Breast epithelium (tissue), 4 donors: ENCODE measurements around the gene ASGR2. TPM values are rescaled to one million over a fixed set of nuclear protein-coding genes. Genes with fewer than 3 reads are reported as not detected.

Source experiments
- DNase-seq, 2 donors: peaks; one replicate each; pipeline ENCODE4 v3.0.0-alpha.2; 2019; ENCODE audit warnings: low spot score in 2 of 2
- H3K27ac ChIP-seq, 2 donors: fragments of 200-600 bp; sonication (generic) in 1 of 2; one replicate each; pipeline ENCODE4 v1.5.1; 2016 to 2019; ENCODE audit warnings: mild to moderate bottlenecking in 1 of 2
- H3K27me3 ChIP-seq, 2 donors: fragments of 200-600 bp; sonication (generic) in 1 of 2; one replicate each; pipeline versions ENCODE4 v1.5.1 to v1.6.0; 2017 to 2019; ENCODE audit warnings: control low read depth in 1 of 2, mild to moderate bottlenecking in 1 of 2
- H3K36me3 ChIP-seq: fragments of 200-600 bp; one replicate; pipeline ENCODE4 v1.5.1; 2019
- H3K4me1 ChIP-seq, 2 donors: fragments of 200-600 bp; sonication (generic); one replicate each; pipeline ENCODE4 v1.5.1; 2016 to 2019; ENCODE audit warnings: control low read depth in 1 of 2
- H3K4me3 ChIP-seq, 3 donors: fragments of 200-600 bp; sonication (generic); 1 replicate in 2 of 3; 2 replicates in 1 of 3; pipeline ENCODE4 v1.5.1; 2016 to 2019; ENCODE audit warnings: mild to moderate bottlenecking in 3 of 3, moderate library complexity in 2 of 3
- H3K9me3 ChIP-seq, 2 donors: fragments of 200-600 bp; sonication (generic) in 1 of 2; one replicate each; pipeline ENCODE4 v1.5.1; 2016 to 2019; ENCODE audit warnings: control low read depth in 1 of 2
- CTCF ChIP-seq, 3 donors: fragments of 450-650 bp; IDR thresholded peaks; one replicate each; pipeline ENCODE4 v1.5.1; 2016 to 2017; ENCODE audit warnings: antibody characterized with exemption in 3 of 3, mild to moderate bottlenecking in 3 of 3, moderate library complexity in 3 of 3
- POLR2A ChIP-seq: fragments of 450-650 bp; IDR thresholded peaks from one replicate; pipeline ENCODE4 v1.6.1; 2016; ENCODE audit warnings: antibody characterized with exemption, mild to moderate bottlenecking, moderate library complexity
- POLR2AphosphoS5 ChIP-seq, 3 donors: sonication (generic); formaldehyde crosslinking; IDR thresholded peaks; one replicate each; pipeline ENCODE4 v1.6.1; 2017; ENCODE audit warnings: antibody characterized with exemption in 3 of 3
- intact Hi-C: fragments of 100-400 bp; cut with DNase I; formaldehyde crosslinking; loops from one replicate; pipeline ENCODE4 v1.15.1; 2023; ENCODE audit warnings: low total_unique reads
- total RNA-seq, 3 donors: library from RNA; depleted of rRNA; stranded (reverse); fragments of >200 nt; gene quantifications; one replicate each; pipeline ENCODE4 v1.1.0, GENCODE V29; 2016

ASGR2 gene
- total RNA-seq, 3 donors from 2014 or later: 0.33 to 0.96 (median 0.88) TPM

- Histone ChIP-seq H3K4me3 (peak within 1 kb of the TSS in 1 of 3 donors; percentile 16), H3K27ac (peak within 1 kb of the TSS in 1 of 2 donors; percentile 19), H3K9me3 (no peaks in the 10 kb centered on the region), H3K36me3 (no peaks in the 10 kb centered on the region), H3K4me1 (no peaks in the 10 kb centered on the region), H3K27me3 (no peaks in the 10 kb centered on the region)
- peak in 1 of 2 donors; percentile 28 for DNase-seq
- intact Hi-C loops: no loop called here
- TF ChIP-seq POLR2A (no peak), POLR2AphosphoS5 (IDR thresholded peaks at IDR 0.05) (no peak), CTCF (IDR thresholded peaks at IDR 0.05) (no peak)
Observed at GRCh38 chr17:7079581-7080455, 34.8 kb downstream of the ASGR2 start, which contains the start of gene CLEC10A. CLEC10A (minus strand) TSS chr17:7080251; CDS start chr17:7078812, 1,439 bp downstream.

GRCh38 chr17:7078711-7079110 lies 35.9 kb downstream of the ASGR2 start:
- peak in 1 of 2 donors; percentile 33 for DNase-seq
- no peaks in the 10 kb centered on the region for H3K36me3 ChIP-seq
- no peak overlapping the region for H3K27ac ChIP-seq
- H3K27me3 ChIP-seq: no peaks in the 10 kb centered on the region
- intact Hi-C loops: no loop called here
- no peak overlapping the region for H3K4me3 ChIP-seq
- H3K9me3 ChIP-seq: no peaks in the 10 kb centered on the region
- H3K4me1 ChIP-seq: no peaks in the 10 kb centered on the region
- TF ChIP-seq CTCF (IDR thresholded peaks at IDR 0.05) (no peak), POLR2A (no peak), POLR2AphosphoS5 (IDR thresholded peaks at IDR 0.05) (no peak)

GRCh38 chr17:7077911-7078546 lies 36.6 kb downstream of the ASGR2 start:
- Histone ChIP-seq H3K36me3 (no peaks in the 10 kb centered on the region), H3K4me1 (no peaks in the 10 kb centered on the region), H3K27ac (no peak overlapping the region), H3K4me3 (no peak overlapping the region), H3K9me3 (no peaks in the 10 kb centered on the region), H3K27me3 (no peaks in the 10 kb centered on the region)
- TF ChIP-seq POLR2A (no peak), POLR2AphosphoS5 (IDR thresholded peaks at IDR 0.05) (no peak), CTCF (IDR thresholded peaks at IDR 0.05) (no peak)
- intact Hi-C loops: no loop called here
- peak in 1 of 2 donors; percentile 35 for DNase-seq

GRCh38 chr17:7074931-7075330 lies 39.7 kb downstream of the ASGR2 start:
- H3K36me3 ChIP-seq: no peaks in the 10 kb centered on the region
- DNase-seq: peak in 1 of 2 donors; percentile 19

More at GRCh38 chr17:7074931-7075330, 39.7 kb downstream of the ASGR2 start:
- Histone ChIP-seq H3K4me1 (no peaks in the 10 kb centered on the region), H3K4me3 (no peak overlapping the region), H3K27ac (no peak overlapping the region), H3K9me3 (no peaks in the 10 kb centered on the region), H3K27me3 (no peaks in the 10 kb centered on the region)
- no peak for TF ChIP-seq POLR2A
- TF ChIP-seq CTCF (IDR thresholded peaks at IDR 0.05): no peak
- TF ChIP-seq POLR2AphosphoS5 (IDR thresholded peaks at IDR 0.05): no peak
- intact Hi-C loops: no loop called here
